ENCODE data around the gene JPT1. TPM values are rescaled to one million over a fixed set of nuclear protein-coding genes. Genes with fewer than 3 reads are reported as not detected.

Gene JPT1
- total RNA-seq, 2 donors from 2014 or later = 20.1 to 22.3 TPM

DNA sequence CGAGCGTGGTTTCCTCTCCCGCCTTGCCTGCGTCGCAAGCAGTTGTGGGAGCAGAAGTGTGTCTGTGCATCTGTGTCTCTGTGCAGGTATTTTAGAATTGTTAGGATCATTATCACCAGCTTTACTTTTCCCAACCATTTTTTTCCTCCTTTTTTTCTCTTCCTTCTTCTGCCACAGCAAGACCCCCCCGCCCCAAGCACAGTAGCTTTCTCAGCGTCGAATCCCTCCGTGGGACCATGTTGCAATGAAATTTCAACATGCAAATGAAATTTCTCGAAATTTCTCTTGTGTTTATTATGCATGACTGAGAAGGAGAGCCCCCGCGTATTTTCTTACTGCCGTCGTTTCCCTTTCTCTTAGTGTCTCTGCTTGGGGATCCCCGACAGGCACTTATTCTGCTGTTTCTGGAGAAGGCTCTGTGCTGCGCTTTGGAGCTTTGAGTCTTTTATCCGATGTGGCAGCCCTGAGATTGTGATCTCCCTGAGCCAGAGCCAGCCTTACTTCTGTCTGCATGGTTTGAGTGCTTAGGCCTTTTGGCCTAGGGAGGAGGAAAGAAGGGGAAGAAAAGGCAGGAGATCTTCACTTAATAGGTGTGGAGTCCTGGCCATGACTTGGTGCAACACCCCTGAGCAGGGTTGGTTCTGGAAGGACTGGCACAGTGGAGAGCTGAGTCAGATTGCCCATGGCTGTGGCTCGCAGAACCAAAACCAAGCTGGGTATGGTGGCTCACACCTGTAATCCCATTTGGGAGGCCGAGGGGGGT lies 39.6 kb downstream of the JPT1 start:
- intact Hi-C loops (cut with DNase I) = loop anchor here (5.0 to 10.0 kb wide), 2 partner anchors 37 to 60 kb away; no protein-coding TSS in a partner anchor
- no peak for DNase-seq (ENCODE audit: low spot score)

DNA sequence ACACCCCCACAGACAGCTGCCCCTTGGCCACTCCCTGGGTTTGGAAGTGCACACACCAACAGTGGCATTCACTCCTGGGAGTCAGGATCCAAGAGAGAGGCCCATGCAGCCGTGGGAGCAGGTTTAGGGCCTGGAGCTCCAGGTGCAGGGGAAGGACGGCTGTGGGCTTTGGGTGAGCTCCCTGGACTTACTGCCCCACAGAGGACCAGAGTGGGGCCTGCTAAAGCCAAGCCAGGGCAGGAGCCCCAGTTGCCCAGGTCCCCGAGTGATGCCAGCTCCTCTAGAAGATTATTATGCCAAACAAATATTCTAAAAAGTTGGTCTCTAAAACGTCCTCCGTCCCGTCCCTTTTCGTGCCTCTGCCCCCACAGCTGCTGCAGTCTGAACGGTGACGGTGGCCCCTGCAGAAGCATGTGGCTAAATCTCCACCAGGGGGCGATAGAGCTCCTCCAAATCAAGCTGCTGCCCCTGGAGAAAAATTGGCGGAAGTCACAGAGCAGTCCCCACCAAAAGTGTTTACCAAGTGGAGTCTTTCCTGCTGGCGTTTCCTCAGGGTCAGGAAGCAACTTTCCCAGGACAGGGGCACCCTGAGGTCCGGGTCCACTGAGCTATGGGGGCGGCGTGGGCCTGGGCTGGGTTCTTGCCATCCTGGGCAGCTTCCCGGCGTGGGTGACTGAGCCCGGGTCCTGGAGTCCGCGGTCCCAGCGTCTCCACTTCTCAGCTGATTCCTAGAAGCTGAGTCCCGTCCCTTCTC lies 40.3 kb downstream of the JPT1 start:
- intact Hi-C loops (cut with DNase I) = loop anchor here (5.0 to 10.0 kb wide), 2 partner anchors 37 to 61 kb away; no protein-coding TSS in a partner anchor
- DNase-seq (ENCODE audit: low spot score) = peak; percentile 95

DNA sequence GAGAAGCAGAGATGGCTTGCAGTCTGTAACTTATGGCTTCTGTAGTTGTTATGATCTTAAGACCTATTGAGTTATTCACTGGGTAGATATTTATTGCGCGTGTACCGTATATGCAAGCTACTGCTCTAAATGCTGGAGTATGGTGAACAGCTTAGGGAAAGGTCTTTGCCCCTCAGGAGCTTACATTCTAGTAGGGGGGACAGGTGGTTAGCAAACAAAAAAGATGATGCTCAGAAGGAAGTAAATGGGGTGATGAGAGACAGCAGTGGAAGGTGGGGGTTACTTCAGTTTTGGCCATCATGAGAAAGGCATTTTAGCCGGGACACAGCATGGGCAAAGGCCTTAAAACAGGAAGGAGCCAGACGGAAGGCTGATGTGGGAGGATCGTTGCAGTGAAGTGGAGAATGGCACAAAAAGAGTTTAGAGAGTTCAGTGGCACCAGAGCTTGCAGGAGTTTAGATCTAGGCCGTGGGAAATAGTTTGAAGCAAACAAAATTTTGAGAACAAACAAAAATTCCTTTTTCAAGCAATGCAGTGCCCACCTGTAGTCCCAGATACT lies 42.5 kb downstream of the JPT1 start:
- intact Hi-C loops (cut with DNase I) = loop anchor here (5.0 to 10.0 kb wide), 2 partner anchors 35 to 63 kb away; no protein-coding TSS in a partner anchor
- DNase-seq (ENCODE audit: low spot score) = no peak

DNA sequence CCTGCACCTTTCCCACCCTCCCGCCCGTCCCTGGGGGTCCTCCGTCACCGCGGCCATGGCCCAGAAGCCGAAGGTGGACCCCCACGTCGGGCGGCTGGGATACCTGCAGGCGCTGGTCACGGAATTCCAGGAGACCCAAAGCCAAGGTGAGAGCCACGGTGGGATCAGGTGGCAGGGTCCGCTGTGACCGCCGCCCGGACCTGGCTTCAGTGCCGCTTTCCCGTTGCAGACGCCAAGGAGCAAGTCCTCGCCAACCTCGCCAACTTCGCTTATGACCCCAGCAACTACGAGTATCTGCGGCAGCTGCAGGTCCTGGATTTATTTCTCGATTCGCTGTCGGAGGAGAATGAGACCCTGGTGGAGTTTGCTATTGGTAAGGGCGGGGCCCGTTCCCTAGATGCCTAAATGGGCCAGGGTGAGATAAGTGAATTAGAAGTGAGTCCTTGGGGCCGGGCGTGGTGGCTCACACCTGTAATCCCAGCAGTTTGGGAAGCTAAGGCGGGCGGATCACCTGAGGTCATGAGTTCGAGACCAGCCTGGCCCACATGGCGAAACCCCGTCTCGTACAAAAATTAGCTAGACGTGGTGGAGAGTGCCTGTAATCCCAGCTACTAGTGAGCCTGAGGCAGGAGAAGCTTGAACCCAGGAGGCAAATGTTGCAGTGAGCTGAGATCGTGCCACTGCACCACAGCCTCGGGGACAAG lies 43.9 kb downstream of the JPT1 start:
- DNase-seq (ENCODE audit: low spot score) = no peak
- intact Hi-C loops (cut with DNase I) = loop anchor here (5.0 to 10.0 kb wide), 2 partner anchors 33 to 64 kb away; no protein-coding TSS in a partner anchor

DNA sequence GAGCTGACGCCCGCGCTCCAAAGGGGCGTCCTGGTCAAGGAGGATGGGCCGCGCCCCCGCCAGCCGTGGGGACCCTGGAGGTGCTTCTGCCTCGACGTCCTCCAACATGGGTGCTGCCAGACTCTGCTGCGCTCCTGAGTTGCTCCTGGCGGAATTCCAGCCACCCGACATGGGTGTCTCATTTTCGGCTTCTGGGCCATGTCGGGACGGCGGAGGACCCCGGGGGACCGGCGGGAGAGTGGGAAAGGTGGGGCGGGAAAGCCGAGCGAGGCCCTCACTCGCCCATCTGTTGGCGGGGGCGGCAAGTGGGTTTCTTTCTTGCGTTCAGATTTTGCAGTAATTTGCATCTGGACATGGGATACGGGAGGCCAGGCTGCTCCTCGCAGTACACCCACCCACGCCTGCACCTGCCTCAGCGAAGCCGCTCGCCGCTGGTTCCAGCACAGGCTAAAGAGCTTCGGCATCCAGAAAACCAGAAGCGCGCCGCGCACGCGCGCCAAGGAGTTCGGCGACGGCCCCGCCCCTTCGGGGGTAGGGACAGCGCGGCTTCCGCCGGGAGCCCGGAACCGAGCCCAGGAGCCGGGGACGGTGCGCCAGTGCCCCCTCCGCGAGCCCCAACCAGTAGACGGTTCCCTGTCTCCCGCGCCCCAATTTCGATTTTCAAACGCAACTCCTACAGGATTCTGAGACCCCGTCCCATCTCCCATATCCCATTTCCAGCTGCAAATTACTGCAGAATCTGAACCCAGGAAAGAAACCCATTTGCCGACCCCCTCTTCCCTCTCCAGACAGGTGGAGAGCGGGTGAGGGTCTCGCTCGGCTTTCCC lies 44.7 kb downstream of the JPT1 start, which contains the start of gene ARMC7:
TSS of gene ARMC7 (plus strand) at position 563 of the 827 bp plus-strand sequence. CDS start 320 bp downstream, outside the sequence.
- intact Hi-C loops (cut with DNase I) = loop anchor here (5.0 to 10.0 kb wide), 3 partner anchors 32 to 75 kb away; partner anchors contain the start of gene SUMO2 (in 1 of the 2)
- DNase-seq (ENCODE audit: low spot score) = peak; percentile 97

DNA sequence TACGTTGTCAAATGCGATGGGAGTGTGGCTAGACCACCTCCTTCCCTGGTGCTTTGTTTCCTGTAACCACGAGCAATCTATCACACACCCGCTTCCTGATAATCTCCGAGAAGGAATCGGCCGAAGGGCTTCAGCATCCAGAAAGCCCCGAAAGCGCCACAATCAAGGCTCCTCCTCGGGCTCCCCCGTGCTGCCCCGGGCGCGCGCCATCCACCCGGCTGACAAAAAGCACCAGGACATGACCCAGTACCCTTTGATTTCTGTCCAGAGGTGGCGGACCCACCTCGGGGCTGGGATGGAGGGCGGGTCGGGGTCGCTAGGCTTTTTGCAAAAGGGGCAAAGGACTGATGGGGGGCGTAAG lies 45.3 kb downstream of the JPT1 start:
- intact Hi-C loops (cut with DNase I) = loop anchor here in 1 of 2 donors (10.0 kb wide), 1 partner anchor 76 kb away; the partner anchor contains the start of gene SUMO2
- no peak for DNase-seq (ENCODE audit: low spot score)

DNA sequence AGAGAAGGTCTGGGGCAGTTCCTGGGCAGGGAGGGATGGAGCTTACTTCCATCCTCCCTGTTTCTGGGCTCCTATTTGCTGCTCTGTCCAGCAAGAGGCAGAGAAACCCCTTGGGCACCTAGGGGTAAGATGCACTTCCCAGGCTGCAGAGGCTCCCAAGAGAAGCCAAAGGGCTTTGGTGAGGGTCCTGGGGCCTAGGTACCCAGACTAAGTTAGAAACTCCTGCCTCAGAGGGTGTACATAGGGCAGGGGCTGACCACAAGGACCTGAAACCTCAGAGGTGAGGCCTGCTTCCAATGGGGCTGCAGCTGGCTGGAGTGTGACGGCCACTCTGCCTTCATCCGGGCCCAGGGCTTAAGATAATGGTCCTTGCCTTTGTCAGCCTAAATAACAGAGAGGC lies 46.1 kb downstream of the JPT1 start:
- DNase-seq (ENCODE audit: low spot score) = no peak
- intact Hi-C loops (cut with DNase I) = loop anchor here in 1 of 2 donors (10.0 kb wide), 1 partner anchor 77 kb away; the partner anchor contains the start of gene SUMO2

DNA sequence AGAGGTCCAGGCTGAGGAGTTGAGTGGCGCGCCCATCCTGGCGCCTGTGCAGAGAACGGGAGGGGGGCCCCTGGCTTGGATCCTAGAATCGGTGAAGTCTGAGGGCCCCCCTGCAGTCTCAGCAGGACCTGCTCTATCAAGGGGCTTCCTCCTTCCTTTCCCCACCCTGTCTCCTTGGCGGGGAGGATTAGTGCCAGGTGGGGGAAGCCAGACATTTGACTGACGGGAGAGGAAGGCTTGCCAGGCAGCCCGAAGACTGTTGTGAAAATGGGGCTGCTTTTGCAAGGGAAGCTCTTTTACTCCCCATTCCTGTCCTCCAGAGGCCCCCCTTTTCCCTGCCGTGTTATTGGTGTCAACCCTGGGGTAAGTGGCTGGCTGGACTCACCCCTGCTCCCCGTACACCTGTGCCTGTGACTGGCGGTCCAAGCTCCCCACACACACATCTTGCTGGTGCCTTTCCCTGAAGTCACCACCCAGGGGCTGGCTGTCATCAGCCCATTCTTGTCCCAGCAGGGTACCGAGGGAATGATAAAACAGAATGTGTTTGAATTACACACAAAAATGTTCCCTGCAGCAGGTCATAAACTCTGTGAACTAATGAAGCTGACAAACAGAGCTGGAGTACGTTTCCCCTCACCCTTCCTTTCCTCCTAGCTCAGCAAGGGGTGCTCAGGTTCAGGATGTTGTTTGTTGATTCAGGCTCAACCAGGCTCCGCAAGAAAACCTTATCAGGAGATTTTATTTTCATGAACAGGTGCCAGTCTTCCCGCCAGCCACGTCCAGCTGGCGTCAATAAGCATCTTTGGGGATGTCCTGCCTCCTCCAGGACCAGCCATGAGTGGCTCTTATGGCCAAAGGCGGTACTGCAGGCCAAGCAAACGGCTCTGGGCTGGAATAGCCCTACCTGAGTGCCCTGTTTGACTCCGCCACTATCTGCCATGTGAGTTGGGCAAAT lies 48.9 kb downstream of the JPT1 start:
- intact Hi-C loops (cut with DNase I) = loop anchor here in 1 of 2 donors (10.0 kb wide), 1 partner anchor 79 kb away; the partner anchor contains the start of gene SUMO2

DNA sequence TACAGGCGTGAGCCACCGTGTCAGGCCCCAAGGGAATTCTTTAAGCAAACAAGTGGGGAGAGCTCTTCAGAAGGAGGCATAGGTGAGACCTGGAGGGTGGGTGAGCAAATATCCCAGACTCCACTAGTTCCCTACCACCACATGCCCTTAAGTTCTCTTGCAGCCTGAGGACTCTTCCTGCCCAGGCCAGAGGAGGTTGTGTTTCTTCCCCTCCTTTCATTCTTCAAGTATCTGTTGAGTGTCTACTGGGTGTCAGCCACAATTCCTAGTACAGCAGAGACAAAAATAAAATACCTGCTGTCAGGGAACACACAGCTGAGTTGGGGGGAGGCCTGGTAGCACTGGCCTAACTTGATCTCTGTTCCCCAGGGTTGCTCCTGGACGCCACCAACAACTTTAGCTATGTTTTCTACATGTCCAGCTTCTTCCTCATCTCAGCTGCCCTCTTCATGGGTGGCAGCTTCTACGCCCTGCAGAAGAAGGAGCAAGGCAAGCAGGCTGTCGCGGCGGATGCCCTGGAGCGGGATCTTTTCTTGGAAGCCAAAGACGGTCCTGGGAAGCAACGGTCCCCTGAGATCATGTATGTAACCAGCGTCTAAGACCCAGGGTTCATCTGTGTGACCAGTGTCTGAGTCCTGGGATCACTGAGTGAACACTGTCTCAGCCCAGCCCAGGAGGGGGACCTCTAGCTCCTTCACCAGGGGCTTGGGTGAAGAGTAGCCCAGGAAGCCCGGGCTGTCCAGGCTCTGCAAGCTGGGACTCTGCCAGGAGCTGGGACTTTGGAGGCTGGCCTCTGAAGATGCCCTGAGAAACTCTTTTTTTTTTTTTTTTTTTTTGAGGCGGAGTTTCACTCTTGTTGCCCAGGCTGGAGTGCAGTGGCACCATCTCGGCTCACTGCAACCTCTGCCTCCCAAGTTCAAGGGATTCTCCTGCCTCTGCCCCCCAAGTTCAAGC lies 50.4 kb downstream of the JPT1 start:
- DNase-seq (ENCODE audit: low spot score) = no peak
- intact Hi-C loops (cut with DNase I) = loop anchor here in 1 of 2 donors (10.0 kb wide), 1 partner anchor 81 kb away; the partner anchor contains the start of gene SUMO2

More for the DNA sequence above, 48.9 kb downstream of the JPT1 start:
- no peak for DNase-seq (ENCODE audit: low spot score)

DNA sequence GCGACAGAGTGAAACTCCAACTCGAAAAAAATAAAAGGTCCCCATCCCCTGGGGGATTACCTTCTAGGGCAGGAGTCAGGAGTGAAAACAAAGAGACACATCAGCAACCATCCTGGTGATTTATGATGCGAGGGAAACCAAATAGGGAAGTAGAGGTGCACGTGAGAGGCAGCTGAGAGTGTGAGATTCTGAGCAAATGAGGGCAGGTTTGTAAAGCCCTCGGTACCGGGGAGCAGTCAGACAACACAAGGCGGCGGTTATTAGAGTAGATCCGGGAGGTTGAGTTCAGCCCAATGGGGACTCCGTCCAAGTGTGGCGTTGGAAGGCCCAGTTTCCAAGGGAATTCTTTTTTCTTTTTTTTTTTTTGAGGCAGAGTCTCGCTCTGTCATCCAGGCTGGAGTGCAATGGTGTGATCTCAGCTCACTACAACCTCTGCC lies 51.9 kb downstream of the JPT1 start:
- intact Hi-C loops (cut with DNase I) = loop anchor here in 1 of 2 donors (10.0 kb wide), 1 partner anchor 82 kb away; the partner anchor contains the start of gene SUMO2
- no peak for DNase-seq (ENCODE audit: low spot score)

DNA sequence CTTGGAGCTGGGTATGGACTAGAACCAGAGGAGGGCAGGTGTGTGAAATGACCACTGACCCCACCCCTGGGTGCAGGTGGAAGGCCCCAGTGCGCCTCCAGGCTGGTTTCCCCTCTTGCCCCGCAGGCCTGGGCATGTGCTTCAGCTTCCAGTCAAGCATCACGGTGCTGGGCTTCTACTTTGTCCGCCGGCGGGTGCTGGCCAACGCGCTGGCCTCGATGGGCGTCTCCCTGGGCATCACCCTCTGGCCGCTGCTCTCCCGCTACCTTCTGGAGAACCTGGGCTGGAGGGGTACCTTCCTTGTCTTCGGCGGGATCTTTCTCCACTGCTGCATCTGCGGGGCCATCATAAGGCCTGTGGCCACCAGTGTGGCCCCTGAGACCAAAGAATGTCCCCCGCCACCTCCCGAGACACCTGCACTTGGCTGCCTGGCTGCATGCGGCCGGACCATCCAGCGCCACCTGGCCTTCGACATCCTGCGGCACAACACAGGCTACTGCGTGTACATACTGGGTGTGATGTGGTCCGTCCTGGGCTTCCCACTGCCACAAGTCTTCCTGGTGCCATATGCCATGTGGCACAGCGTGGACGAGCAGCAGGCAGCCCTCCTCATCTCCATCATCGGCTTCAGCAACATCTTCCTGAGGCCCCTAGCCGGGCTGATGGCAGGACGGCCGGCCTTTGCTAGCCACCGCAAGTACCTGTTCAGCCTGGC lies 54.3 kb downstream of the JPT1 start:
- intact Hi-C loops (cut with DNase I) = loop anchor here in 1 of 2 donors (10.0 kb wide), 1 partner anchor 85 kb away; the partner anchor contains the start of gene SUMO2
- DNase-seq (ENCODE audit: low spot score) = no peak

DNA sequence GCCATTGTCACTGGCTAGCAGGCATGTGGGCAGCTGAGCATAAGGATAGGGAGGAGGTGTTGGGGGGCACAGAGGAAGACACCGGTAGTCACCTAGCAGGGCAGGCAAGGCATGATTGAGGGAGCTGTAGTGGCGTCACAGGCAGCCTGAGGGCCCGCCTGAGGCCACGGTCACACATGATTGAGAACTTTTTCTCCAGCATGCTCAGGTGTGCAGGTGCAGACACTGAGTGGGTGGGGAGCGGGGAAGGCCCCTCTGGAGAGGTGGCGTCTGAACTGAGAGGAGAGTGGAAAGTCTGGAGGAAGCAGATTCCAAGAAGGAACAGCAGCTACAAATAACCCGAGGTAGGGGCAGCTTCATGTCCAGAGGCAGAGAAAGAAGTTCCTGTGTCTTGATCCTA lies 55.5 kb downstream of the JPT1 start:
- intact Hi-C loops (cut with DNase I) = no loop called here
- no peak for DNase-seq (ENCODE audit: low spot score)

DNA sequence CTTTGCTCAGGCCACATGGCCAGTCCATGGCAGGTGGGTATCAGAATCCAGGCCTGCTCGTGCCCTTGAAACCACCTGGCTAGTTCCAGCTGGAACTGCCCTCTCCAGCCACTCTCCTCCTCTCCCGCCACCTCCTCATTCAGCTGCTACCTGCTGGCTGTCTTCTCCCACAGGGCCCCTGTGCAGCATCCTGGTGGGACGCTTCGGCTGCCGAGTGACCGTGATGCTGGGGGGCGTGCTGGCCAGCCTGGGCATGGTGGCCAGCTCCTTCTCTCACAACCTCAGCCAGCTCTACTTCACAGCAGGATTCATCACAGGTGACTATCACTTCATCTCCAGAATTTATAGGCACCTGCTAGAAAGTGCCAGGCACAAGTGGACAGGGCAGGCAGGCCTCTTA lies 56.4 kb downstream of the JPT1 start:
- DNase-seq (ENCODE audit: low spot score) = no peak

DNA sequence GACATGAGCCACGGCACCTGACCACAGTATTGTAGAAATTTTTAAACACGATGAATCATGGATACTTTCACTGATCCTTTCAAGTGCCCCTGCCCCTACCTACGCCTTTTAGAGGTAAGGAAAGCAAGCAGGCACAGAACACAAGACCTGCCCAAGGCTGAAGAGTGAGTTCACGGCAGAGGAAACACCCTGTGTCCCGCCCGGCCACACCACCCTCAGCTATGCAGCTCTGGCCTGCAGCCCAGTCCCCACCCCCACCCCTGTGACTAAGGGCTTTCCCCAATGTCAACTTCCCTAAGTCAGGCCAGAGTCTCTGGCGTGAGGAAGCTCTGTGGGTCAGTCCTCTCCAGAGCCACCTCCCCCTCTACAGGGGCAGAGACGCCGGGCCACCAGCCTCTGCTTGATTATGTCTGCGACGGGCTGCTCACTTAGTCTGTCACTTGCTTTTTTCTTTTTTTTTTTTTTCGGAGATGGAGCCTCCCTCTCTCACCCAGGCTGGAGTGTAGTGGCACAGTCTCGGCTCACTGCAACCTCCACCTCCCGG lies 58.2 kb downstream of the JPT1 start:
- intact Hi-C loops (cut with DNase I) = no loop called here
- peak; percentile 87 for DNase-seq (ENCODE audit: low spot score)

More for the DNA sequence above, 56.4 kb downstream of the JPT1 start:
- intact Hi-C loops (cut with DNase I) = no loop called here

Measured in posterior vena cava (tissue), 2 donors.